SK-N-MC (cell line): ENCODE data around the gene BET1L.

ENCODE experiments used
- EZH2 ChIP-seq: fragments of 200-600 bp; sonication (generic); IDR thresholded peaks from one replicate; pipeline ENCODE4 v1.6.1; 2017; ENCODE audit warnings: antibody characterized with exemption
- FOXP2 ChIP-seq: optimal IDR thresholded peaks from 2 replicates; pipeline ENCODE3; 2011; ENCODE audit warnings: mild to moderate bottlenecking, moderate library complexity; ENCODE audit not compliant: insufficient read depth; ENCODE audit errors: extremely low read length, control extremely low read depth
- POLR2AphosphoS5 ChIP-seq: IDR thresholded peaks from 2 replicates; pipeline ENCODE4 v1.6.1; 2012; ENCODE audit warnings: mild to moderate bottlenecking, low read depth, low read length, borderline replicate concordance

DNA sequence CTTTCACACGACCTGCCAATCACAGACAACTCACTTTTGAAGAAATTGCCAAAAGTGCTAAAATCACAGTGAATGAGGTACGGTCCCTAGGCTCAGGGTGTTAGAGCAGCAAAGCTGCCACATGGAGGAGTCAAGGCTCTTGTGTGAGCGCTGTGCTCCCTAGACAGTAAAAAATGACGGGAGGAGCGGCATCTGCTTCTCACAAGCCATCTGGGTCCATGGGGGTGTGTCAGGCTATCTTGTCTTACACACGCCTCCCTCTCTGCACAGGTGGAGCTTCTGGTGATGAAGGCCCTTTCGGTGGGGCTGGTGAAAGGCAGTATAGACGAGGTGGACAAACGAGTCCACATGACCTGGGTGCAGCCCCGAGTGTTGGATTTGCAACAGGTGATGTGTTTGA, 44.4 kb upstream of the BET1L start:
- TF ChIP-seq POLR2AphosphoS5: no peak
- no peak for TF ChIP-seq EZH2
- TF ChIP-seq FOXP2: no peak
